H9 (cell line): ENCODE measurements around the gene DKK3. TPM values are rescaled to one million over a fixed set of nuclear protein-coding genes. Genes with fewer than 3 reads are reported as not detected.

ENCODE experiments used
- DNase-seq: peaks from one replicate; pipeline ENCODE4 v3.0.0-alpha.2; 2017
- H2AFZ ChIP-seq: one replicate; pipeline ENCODE4 v1.6.1; 2013; ENCODE audit warnings: mild to moderate bottlenecking, low read length, control low read depth, moderate library complexity
- H2AK5ac ChIP-seq: 2 replicates; pipeline ENCODE4 v1.6.1; 2013; ENCODE audit warnings: low read length, control low read depth, mixed read lengths; ENCODE audit not compliant: insufficient read length
- H2BK120ac ChIP-seq: one replicate; pipeline ENCODE4 v1.6.1; 2013; ENCODE audit warnings: low read depth, mild to moderate bottlenecking, low read length, control low read depth, inconsistent platforms; ENCODE audit not compliant: poor library complexity, severe bottlenecking
- H2BK12ac ChIP-seq: 2 replicates; pipeline ENCODE4 v1.6.1; 2013; ENCODE audit warnings: low read length, control low read depth, mixed read lengths, low read depth; ENCODE audit not compliant: insufficient read length
- H2BK15ac ChIP-seq: 2 replicates; pipeline ENCODE4 v1.6.1; 2013; ENCODE audit warnings: low read depth, low read length, control low read depth
- H2BK20ac ChIP-seq: one replicate; pipeline ENCODE4 v1.6.1; 2013; ENCODE audit warnings: low read depth, mild to moderate bottlenecking, low read length, control low read depth, inconsistent platforms; ENCODE audit not compliant: poor library complexity, severe bottlenecking
- H2BK5ac ChIP-seq: 2 replicates; pipeline ENCODE4 v1.6.1; 2013; ENCODE audit warnings: low read length, control low read depth, mixed read lengths; ENCODE audit not compliant: insufficient read length
- H3K14ac ChIP-seq: 2 replicates; pipeline ENCODE4 v1.6.1; 2013; ENCODE audit warnings: low read length, control low read depth; ENCODE audit not compliant: insufficient read depth
- H3K18ac ChIP-seq: 2 replicates; pipeline ENCODE4 v1.6.1; 2013; ENCODE audit warnings: low read depth, mild to moderate bottlenecking, mixed read lengths, low read length, control low read depth; ENCODE audit not compliant: insufficient read length
- H3K23ac ChIP-seq: 2 replicates; pipeline ENCODE4 v1.6.1; 2013; ENCODE audit warnings: low read length, control low read depth, mixed read lengths, low read depth; ENCODE audit not compliant: insufficient read length
- H3K23me2 ChIP-seq: 2 replicates; pipeline ENCODE4 v1.6.1; 2013; ENCODE audit warnings: low read depth, mild to moderate bottlenecking, mixed read lengths, low read length, control low read depth; ENCODE audit not compliant: insufficient read length, poor library complexity, severe bottlenecking
- H3K27ac ChIP-seq: 2 replicates; pipeline ENCODE4 v1.5.1; 2013; ENCODE audit warnings: low read length, control low read depth, mixed read lengths, low read depth; ENCODE audit not compliant: insufficient read length
- H3K27me3 ChIP-seq: 2 replicates; pipeline ENCODE4 v1.6.1; 2013; ENCODE audit warnings: low read length, control low read depth, inconsistent platforms; ENCODE audit not compliant: insufficient read depth
- H3K4ac ChIP-seq: 2 replicates; pipeline ENCODE4 v1.6.1; 2013; ENCODE audit warnings: low read depth, mild to moderate bottlenecking, control low read depth, inconsistent platforms, low read length, moderate library complexity
- H3K4me1 ChIP-seq: 2 replicates; pipeline ENCODE4 v1.6.1; 2013; ENCODE audit warnings: low read length, control low read depth, inconsistent platforms; ENCODE audit not compliant: insufficient read depth
- H3K4me2 ChIP-seq: 2 replicates; pipeline ENCODE4 v1.6.1; 2013; ENCODE audit warnings: low read length, control low read depth, mixed read lengths; ENCODE audit not compliant: insufficient read length, insufficient read depth
- H3K56ac ChIP-seq: 2 replicates; pipeline ENCODE4 v1.6.1; 2013; ENCODE audit warnings: low read depth, mild to moderate bottlenecking, mixed read lengths, low read length, control low read depth; ENCODE audit not compliant: insufficient read length
- H3K79me1 ChIP-seq: 2 replicates; pipeline ENCODE4 v1.6.1; 2013; ENCODE audit warnings: low read depth, mild to moderate bottlenecking, moderate library complexity, low read length, control low read depth, inconsistent platforms; ENCODE audit not compliant: insufficient read depth, poor library complexity, severe bottlenecking
- H3K79me2 ChIP-seq: 2 replicates; pipeline ENCODE4 v1.6.1; 2013; ENCODE audit warnings: low read length, control low read depth, inconsistent platforms; ENCODE audit not compliant: insufficient read depth
- H3K9ac ChIP-seq: 2 replicates; pipeline ENCODE4 v1.6.1; 2013; ENCODE audit warnings: low read length, control low read depth, mixed read lengths; ENCODE audit not compliant: insufficient read length; ENCODE audit errors: extremely low read depth
- H3K9me3 ChIP-seq: one replicate; pipeline ENCODE4 v1.6.1; 2013; ENCODE audit warnings: low read depth, low read length, inconsistent platforms; ENCODE audit not compliant: control insufficient read depth
- H3T11ph ChIP-seq: one replicate; pipeline ENCODE4 v1.6.1; 2013; ENCODE audit warnings: mild to moderate bottlenecking, low read length, control low read depth, inconsistent platforms
- H4K20me1 ChIP-seq: one replicate; pipeline ENCODE4 v1.6.1; 2013; ENCODE audit not compliant: control insufficient read depth, insufficient read length, insufficient read depth
- H4K5ac ChIP-seq: 2 replicates; pipeline ENCODE4 v1.6.1; 2013; ENCODE audit warnings: low read depth, mild to moderate bottlenecking, mixed read lengths, low read length, control low read depth; ENCODE audit not compliant: insufficient read length
- H4K8ac ChIP-seq: replicated peaks from 2 replicates; pipeline ENCODE4 v1.6.1; 2013; ENCODE audit warnings: low read length, control low read depth, mixed read lengths, low read depth; ENCODE audit not compliant: insufficient read length
- H4K91ac ChIP-seq: 2 replicates; pipeline ENCODE4 v1.6.1; 2013; ENCODE audit warnings: low read depth, mild to moderate bottlenecking, moderate library complexity, mixed read lengths, low read length, control low read depth; ENCODE audit not compliant: insufficient read length
- H3K27ac Mint-ChIP-seq, 3 experiments: 2 replicates in 2 of 3; 3 replicates in 1 of 3; pipeline ENCODE4 v1.8.0; 2020 to 2021; ENCODE audit warnings: mixed read lengths in 3 of 3, mild to moderate bottlenecking in 1 of 3, moderate library complexity in 1 of 3
- H3K27me3 Mint-ChIP-seq: 2 replicates; pipeline ENCODE4 v1.8.0; 2021; ENCODE audit warnings: low read depth, mild to moderate bottlenecking, moderate library complexity, mixed read lengths
- H3K36me3 Mint-ChIP-seq, 3 experiments: 2 replicates in 2 of 3; 3 replicates in 1 of 3; pipeline ENCODE4 v1.8.0; 2020 to 2021; ENCODE audit warnings: low read depth in 3 of 3, mixed read lengths in 3 of 3; ENCODE audit not compliant: insufficient read depth in 1 of 3
- H3K4me1 Mint-ChIP-seq, 2 experiments: 2 replicates each; pipeline ENCODE4 v1.8.0; 2020; ENCODE audit warnings: mixed read lengths in 2 of 2
- H3K4me3 Mint-ChIP-seq, 2 experiments: 2 replicates in 1 of 2; 3 replicates in 1 of 2; pipeline ENCODE4 v1.8.0; 2020 to 2021; ENCODE audit warnings: mild to moderate bottlenecking in 2 of 2, mixed read lengths in 2 of 2, moderate library complexity in 1 of 2
- H3K9me3 Mint-ChIP-seq, 2 experiments: 2 replicates in 1 of 2; 3 replicates in 1 of 2; pipeline ENCODE4 v1.8.0; 2020; ENCODE audit warnings: mild to moderate bottlenecking in 2 of 2, mixed read lengths in 2 of 2, moderate library complexity in 1 of 2
- CTCF ChIP-seq: fragments of 200-600 bp; sonication (generic); conservative IDR thresholded peaks from 3 replicates; pipeline ENCODE4 v1.8.0; 2021; ENCODE audit warnings: antibody characterized with exemption, mild to moderate bottlenecking
- WGBS: extraction: QIAGEN DNeasy Blood & Tissue Kit; methylation state at CpG from one replicate; pipeline ENCODE4 v1.1.7; 2013; ENCODE audit warnings: missing lambda C conversion rate, low lambda C conversion rate, mixed read lengths; ENCODE audit not compliant: insufficient read length; ENCODE audit errors: extremely low coverage; 5-methylcytosine and 5-hydroxymethylcytosine counted together
- total RNA-seq: library from RNA; stranded (reverse); gene quantifications from 2 replicates; pipeline ENCODE4 v1.2.1, GENCODE V29; 2021

Gene DKK3
- total RNA-seq, 1 experiment from 2014 or later, result 17.1 TPM

- Histone ChIP-seq H3K4me1 (peaks cover 2% of the 10 kb centered on the region; the same call in 1 of the 2 replicates), H3K18ac (peak overlapping the region; percentile 18), H4K91ac (no peak overlapping the region), H2AK5ac (no peak overlapping the region), H3K27ac (no peak overlapping the region), H3K79me1 (no peaks in the 10 kb centered on the region), H4K20me1 (no peaks in the 10 kb centered on the region), H3K56ac (no peak overlapping the region), H3K79me2 (no peaks in the 10 kb centered on the region), H3K27me3 (no peaks in the 10 kb centered on the region; the same call in 1 of the 2 replicates), H3K4me2 (peak overlapping the region; percentile 86), H3K14ac (no peak overlapping the region), H2AFZ (no peak overlapping the region), H3K9ac (no peak overlapping the region), H2BK120ac (no peak overlapping the region), H4K5ac (no peak overlapping the region), H3K4ac (no peak overlapping the region), H3K23ac (no peak overlapping the region), H4K8ac (no peak overlapping the region), H3K9me3 (no peaks in the 10 kb centered on the region), H2BK15ac (no peak overlapping the region), H3K23me2 (peaks cover 11% of the 10 kb centered on the region), H3T11ph (no peak overlapping the region), H2BK20ac (no peak overlapping the region), H2BK12ac (no peak overlapping the region), H2BK5ac (no peak overlapping the region)
- DNase-seq, result peak; percentile 89
- peak overlapping the region; percentile 84 to 96 for H3K4me3 Mint-ChIP-seq
- H3K27me3 Mint-ChIP-seq, result peaks cover 36% of the 10 kb centered on the region
- peak overlapping the region in 2 of 3 experiments; percentile 86 to 90; a peak in 4 of 7 replicates for H3K27ac Mint-ChIP-seq
- TF ChIP-seq CTCF, result no peak
- no peaks in the 10 kb centered on the region for H3K9me3 Mint-ChIP-seq
- peaks cover 0 to 7% (median 0%) of the 10 kb centered on the region in 3 experiments; a peak in 1 of 7 replicates for H3K36me3 Mint-ChIP-seq
- peaks cover 23 to 27% of the 10 kb centered on the region in 2 experiments for H3K4me1 Mint-ChIP-seq
- no CpG with 5 or more reads among the region's 76 CpGs for WGBS
Measured at GRCh38 chr11:12008790-12009616, 577 bp upstream of the DKK3 start.
